Endothelial cell of umbilical vein (primary cell): ENCODE results near the gene TRERF1. TPM values are rescaled to one million over a fixed set of nuclear protein-coding genes. Genes with fewer than 3 reads are reported as not detected.

Experiments
- BruUV-seq: library from RNA; stranded (reverse); fragments of 400-500 nt; replicated peaks from 2 replicates; lab custom pipeline; 2021; lab: Mats Ljungman, UMichigan
- CTCF ChIA-PET: fragments of 300-600, 350-600 bp; sonication (Branson Sonifier 250); formaldehyde crosslinking; loops from one replicate; lab custom pipeline; 2021; ENCODE audit warnings: antibody characterized with exemption, inconsistent platforms; lab: Charles Lee
- POLR2A ChIA-PET: fragments of 300-600, 350-600 bp; sonication (Branson Sonifier 250); formaldehyde crosslinking; loops from one replicate; lab custom pipeline; 2021; ENCODE audit warnings: antibody characterized with exemption, inconsistent platforms; lab: Charles Lee
- DNase-seq: peaks from one replicate; pipeline ENCODE4 v3.0.0-alpha.2; 2011; ENCODE audit warnings: low read depth, low spot score
- FAIRE-seq: peaks from 2 replicates; lab custom pipeline; 2011; peaks lifted over from hg19 to GRCh38; lab: Jason Lieb, UNC
- H2AFZ ChIP-seq: 2 replicates; pipeline ENCODE4 v1.6.0; 2012; ENCODE audit warnings: low read depth, low read length, control low read depth, inconsistent platforms
- H3K27ac ChIP-seq: 2 replicates; pipeline ENCODE4 v1.5.1; 2011; ENCODE audit warnings: low read depth, mild to moderate bottlenecking, control low read depth, low read length, moderate library complexity; ENCODE audit not compliant: insufficient read depth
- H3K27me3 ChIP-seq, 2 experiments: 2 replicates each; pipeline versions ENCODE4 v1.6.0 to v1.6.1; 2011; ENCODE audit warnings: low read length in 2 of 2, mixed read lengths in 1 of 2; ENCODE audit not compliant: control insufficient read depth in 2 of 2, insufficient read depth in 2 of 2
- H3K36me3 ChIP-seq, 2 experiments: 2 replicates in 1 of 2; 3 replicates in 1 of 2; pipeline ENCODE4 v1.5.1; 2011; ENCODE audit warnings: low read length in 2 of 2, mild to moderate bottlenecking in 1 of 2, moderate library complexity in 1 of 2; ENCODE audit not compliant: control insufficient read depth in 2 of 2, insufficient read depth in 2 of 2; ENCODE audit errors: extremely low read depth in 1 of 2
- H3K4me1 ChIP-seq: 3 replicates; pipeline ENCODE4 v1.5.1; 2011; ENCODE audit warnings: mild to moderate bottlenecking, low read length; ENCODE audit not compliant: control insufficient read depth, insufficient read depth; ENCODE audit errors: extremely low read depth
- H3K4me2 ChIP-seq: 2 replicates; pipeline ENCODE4 v1.6.1; 2011; ENCODE audit warnings: low read length, control low read depth, mixed read lengths; ENCODE audit not compliant: insufficient read depth
- H3K4me3 ChIP-seq, 3 experiments: fragments of 200-600 bp in 1 of 3; sonication (generic), shearing (Covaris generic) in 1 of 3; replicated peaks in 1 of 3; 2 replicates each; pipeline ENCODE4 v1.5.1; 2011 to 2016; ENCODE audit warnings: control low read depth in 3 of 3, low read length in 3 of 3, mild to moderate bottlenecking in 2 of 3, inconsistent platforms in 1 of 3, low read depth in 1 of 3, moderate library complexity in 1 of 3; ENCODE audit not compliant: insufficient read depth in 1 of 3
- H3K79me2 ChIP-seq: 2 replicates; pipeline ENCODE4 v1.6.0; 2012; ENCODE audit warnings: low read length, inconsistent platforms; ENCODE audit not compliant: control insufficient read depth, insufficient read depth
- H3K9ac ChIP-seq: replicated peaks from 2 replicates; pipeline ENCODE3; 2011; ENCODE audit warnings: low read length, control low read depth; ENCODE audit not compliant: insufficient read depth; ENCODE audit errors: extremely low read depth
- H3K9me1 ChIP-seq: replicated peaks from 3 replicates; pipeline ENCODE4 v1.6.0; 2011; ENCODE audit warnings: mild to moderate bottlenecking, low read length; ENCODE audit not compliant: control insufficient read depth, insufficient read depth; ENCODE audit errors: extremely low read depth
- H3K9me3 ChIP-seq: replicated peaks from 2 replicates; pipeline ENCODE4 v1.5.1; 2012; ENCODE audit warnings: low read length, inconsistent platforms; ENCODE audit not compliant: control insufficient read depth, insufficient read depth
- H4K20me1 ChIP-seq: replicated peaks from 2 replicates; pipeline ENCODE3; 2011; ENCODE audit warnings: mild to moderate bottlenecking, low read length; ENCODE audit not compliant: control insufficient read depth, insufficient read depth; ENCODE audit errors: extremely low read depth
- CTCF ChIP-seq, 2 donors: IDR thresholded peaks; 1 replicate in 1 of 2; 2 replicates in 1 of 2; pipeline ENCODE4 v1.5.1; 2011; ENCODE audit warnings: low read length in 2 of 2, mild to moderate bottlenecking in 2 of 2, moderate library complexity in 2 of 2, control low read depth in 1 of 2, inconsistent platforms in 1 of 2, low read depth in 1 of 2; ENCODE audit not compliant: insufficient read depth in 1 of 2; ENCODE audit errors: extremely low read depth in 1 of 2
- EZH2 ChIP-seq: IDR thresholded peaks from 2 replicates; pipeline ENCODE4 v1.6.1; 2012; ENCODE audit warnings: borderline replicate concordance, low read depth, mild to moderate bottlenecking, moderate library complexity, low read length, inconsistent platforms; ENCODE audit not compliant: severe bottlenecking
- FOS ChIP-seq: IDR thresholded peaks from 2 replicates; pipeline ENCODE4 v1.6.1; 2011; ENCODE audit warnings: mild to moderate bottlenecking, low read length, moderate library complexity, borderline replicate concordance; ENCODE audit not compliant: insufficient read depth
- GATA2 ChIP-seq: IDR thresholded peaks from 2 replicates; pipeline ENCODE4 v1.7.0; 2011; ENCODE audit warnings: low read depth, mild to moderate bottlenecking, moderate library complexity, mixed read lengths, low read length; ENCODE audit not compliant: insufficient read length, insufficient read depth
- MAX ChIP-seq: IDR thresholded peaks from 2 replicates; pipeline ENCODE4 v1.6.1; 2011; ENCODE audit not compliant: insufficient read depth, insufficient read length
- MYC ChIP-seq: IDR thresholded peaks from one replicate; pipeline ENCODE4 v1.6.1; 2011; ENCODE audit warnings: mild to moderate bottlenecking, low read depth, low read length
- POLR2A ChIP-seq: IDR thresholded peaks from 2 replicates; pipeline ENCODE4 v1.6.1; 2012; ENCODE audit warnings: low read depth, mild to moderate bottlenecking, control low read depth, low read length
- POLR2AphosphoS5 ChIP-seq: IDR thresholded peaks from 2 replicates; pipeline ENCODE4 v1.6.1; 2012; ENCODE audit warnings: low read depth, mild to moderate bottlenecking, control low read depth, low read length, moderate library complexity; ENCODE audit not compliant: insufficient read depth
- dilution Hi-C: fragments of 300-500 bp; cut with MboI; formaldehyde crosslinking; loops from one replicate; pipeline ENCODE4 v1.15.0; 2019; ENCODE audit warnings: low sequenced_read_pairs; ENCODE audit not compliant: extremely low pct_ligation_motif_present
- intact Hi-C: fragments of 100-400 bp; cut with micrococcal nuclease; formaldehyde crosslinking; loops from one replicate; pipeline ENCODE4 v1.10.0; 2022
- polyA plus RNA-seq, 4 experiments: library from polyadenylated mRNA; depleted of rRNA in 3 of 4; stranded (reverse) in 3 of 4; unstranded in 1 of 4; fragments of >200 nt; gene quantifications; 2 replicates each; pipeline versions ENCODE4 v1.2.1 to v1.2.3, GENCODE V29; 2011 to 2012; ENCODE audit warnings: missing spikeins in 1 of 4
- total RNA-seq: library from RNA; stranded (reverse); gene quantifications from 2 replicates; pipeline ENCODE4 v1.2.3, GENCODE V29; 2021

TRERF1 gene
- total and polyA plus RNA-seq, 2 donors (not counting 3 experiments of a cell fraction or from before 2014, with no cell fraction given), result 0.73 to 5.5 TPM

GRCh38 chr6:42274898-42275297 is 176.8 kb downstream of the TRERF1 start:
- H3K27me3 ChIP-seq, result no peaks in the 10 kb centered on the region
- H3K9me1 ChIP-seq, result no peaks in the 10 kb centered on the region
- no peaks in the 10 kb centered on the region for H3K79me2 ChIP-seq
- TF ChIP-seq EZH2 (no peak), GATA2 (no peak), MYC (no peak), CTCF (IDR thresholded peaks at IDR 0.05; ENCODE audit: extremely low read depth in 1 of 2, insufficient read depth in 1 of 2, low read depth in 1 of 2, low read length in 2 of 2) (no peak), MAX (no peak), POLR2AphosphoS5 (no peak), POLR2A (no peak), FOS (no peak)
- H3K9me3 ChIP-seq, result no peaks in the 10 kb centered on the region
- no peak for FAIRE-seq
- POLR2A ChIA-PET, result no interaction called here
- CTCF ChIA-PET, result no interaction called here
- H3K4me1 ChIP-seq, result peaks cover 7% of the 10 kb centered on the region
- intact Hi-C loops (no loop called here), dilution Hi-C loops (no loop called here)
- BruUV-seq, result no TSS peak
- no peak overlapping the region for H3K27ac ChIP-seq
- H2AFZ ChIP-seq, result no peak overlapping the region
- H3K9ac ChIP-seq, result no peak overlapping the region
- no peak for DNase-seq
- no peak overlapping the region for H3K4me3 ChIP-seq
- no peak overlapping the region for H3K4me2 ChIP-seq
- no peaks in the 10 kb centered on the region for H3K36me3 ChIP-seq
- H4K20me1 ChIP-seq, result no peaks in the 10 kb centered on the region
